CD14-positive monocyte (primary cell): ENCODE measurements around the gene AP1B1. TPM values are rescaled to one million over a fixed set of nuclear protein-coding genes. Genes with fewer than 3 reads are reported as not detected.

Source experiments
- DNase-seq, 3 donors: peaks; one replicate each; pipeline ENCODE4 v3.0.0-alpha.2; 2011 to 2022
- H2AFZ ChIP-seq: 2 replicates; pipeline ENCODE4 v1.6.0; 2012; ENCODE audit warnings: mild to moderate bottlenecking, low read depth, low read length, inconsistent platforms; ENCODE audit not compliant: insufficient read depth, poor library complexity, severe bottlenecking
- H3K27ac ChIP-seq, 2 donors: 1 replicate in 1 of 2; 2 replicates in 1 of 2; pipeline ENCODE4 v1.5.1; 2012 to 2013; ENCODE audit warnings: low read length in 2 of 2, control low read depth in 1 of 2, inconsistent platforms in 1 of 2, low read depth in 1 of 2, mild to moderate bottlenecking in 1 of 2
- H3K27me3 ChIP-seq, 2 donors: one replicate each; pipeline versions ENCODE4 v1.6.0 to v1.6.1; 2011 to 2013; ENCODE audit warnings: low read length in 2 of 2; ENCODE audit not compliant: control insufficient read depth in 2 of 2, insufficient read depth in 2 of 2
- H3K36me3 ChIP-seq, 2 donors: replicated peaks in 1 of 2; 1 replicate in 1 of 2; 2 replicates in 1 of 2; pipeline versions ENCODE4 v1.5.1 to v1.6.1; 2012 to 2013; ENCODE audit warnings: low read length in 2 of 2, control low read depth in 1 of 2, inconsistent platforms in 1 of 2, mild to moderate bottlenecking in 1 of 2; ENCODE audit not compliant: insufficient read depth in 2 of 2, control insufficient read depth in 1 of 2
- H3K4me1 ChIP-seq, 2 donors: 1 replicate in 1 of 2; 2 replicates in 1 of 2; pipeline versions ENCODE4 v1.5.1 to v1.6.1; 2012 to 2013; ENCODE audit warnings: low read length in 2 of 2, control low read depth in 1 of 2, inconsistent platforms in 1 of 2, mild to moderate bottlenecking in 1 of 2, moderate library complexity in 1 of 2; ENCODE audit not compliant: insufficient read depth in 2 of 2, control insufficient read depth in 1 of 2
- H3K4me2 ChIP-seq: replicated peaks from 2 replicates; pipeline ENCODE3; 2012; ENCODE audit warnings: low read length, moderate library complexity, mild to moderate bottlenecking; ENCODE audit not compliant: poor library complexity, severe bottlenecking; ENCODE audit errors: extremely low read depth
- H3K4me3 ChIP-seq, 3 experiments: fragments of 200-600 bp in 1 of 3; sonication (generic) in 1 of 3; replicated peaks in 1 of 3; 1 replicate in 2 of 3; 2 replicates in 1 of 3; pipeline ENCODE4 v1.5.1; 2011 to 2013; ENCODE audit warnings: low read length in 3 of 3, mild to moderate bottlenecking in 3 of 3, control low read depth in 2 of 3, low read depth in 2 of 3, inconsistent platforms in 1 of 3, moderate library complexity in 1 of 3
- H3K79me2 ChIP-seq: 2 replicates; pipeline ENCODE4 v1.6.0; 2012; ENCODE audit warnings: mild to moderate bottlenecking, control low read depth, inconsistent platforms, low read length, moderate library complexity; ENCODE audit not compliant: insufficient read depth
- H3K9ac ChIP-seq: 2 replicates; pipeline ENCODE4 v1.6.0; 2017; ENCODE audit warnings: low read length, mild to moderate bottlenecking; ENCODE audit not compliant: insufficient read depth, poor library complexity, severe bottlenecking
- H3K9me3 ChIP-seq, 2 donors: replicated peaks in 1 of 2; 1 replicate in 1 of 2; 2 replicates in 1 of 2; pipeline versions ENCODE4 v1.5.1 to v1.6.1; 2012 to 2013; ENCODE audit warnings: low read length in 2 of 2, control low read depth in 1 of 2; ENCODE audit not compliant: control insufficient read depth in 1 of 2, insufficient read depth in 1 of 2
- H4K20me1 ChIP-seq: 2 replicates; pipeline ENCODE4 v1.6.0; 2012; ENCODE audit warnings: mild to moderate bottlenecking, low read length, control low read depth, moderate library complexity; ENCODE audit not compliant: insufficient read depth
- H3K27ac Mint-ChIP-seq, 7 donors: one replicate each; pipeline ENCODE4 v1.8.0; 2020; ENCODE audit warnings: mild to moderate bottlenecking in 7 of 7, mixed read lengths in 7 of 7, moderate library complexity in 6 of 7, inconsistent platforms in 2 of 7
- H3K27me3 Mint-ChIP-seq, 3 donors: one replicate each; pipeline ENCODE4 v1.8.0; 2021 to 2022; ENCODE audit warnings: low read depth in 3 of 3, mild to moderate bottlenecking in 3 of 3, mixed read lengths in 3 of 3, moderate library complexity in 3 of 3, inconsistent platforms in 1 of 3
- H3K36me3 Mint-ChIP-seq, 2 donors: one replicate each; pipeline ENCODE4 v1.8.0; 2020; ENCODE audit warnings: mixed read lengths in 2 of 2, inconsistent platforms in 1 of 2, mild to moderate bottlenecking in 1 of 2
- H3K4me1 Mint-ChIP-seq: one replicate; pipeline ENCODE4 v1.8.0; 2020; ENCODE audit warnings: mild to moderate bottlenecking, mixed read lengths
- H3K4me3 Mint-ChIP-seq, 2 donors: one replicate each; pipeline ENCODE4 v1.8.0; 2020; ENCODE audit warnings: mild to moderate bottlenecking in 2 of 2, mixed read lengths in 2 of 2, moderate library complexity in 1 of 2
- H3K9me3 Mint-ChIP-seq, 7 donors: one replicate each; pipeline ENCODE4 v1.8.0; 2020 to 2022; ENCODE audit warnings: mixed read lengths in 7 of 7, mild to moderate bottlenecking in 6 of 7, moderate library complexity in 6 of 7, inconsistent platforms in 2 of 7
- CTCF ChIP-seq: fragments of 200-600 bp; IDR thresholded peaks from one replicate; pipeline ENCODE4 v1.8.0; 2022; ENCODE audit warnings: antibody characterized with exemption, mild to moderate bottlenecking
- WGBS: methylation state at CpG from one replicate; pipeline ENCODE4 v1.1.5; 2013; ENCODE audit warnings: missing lambda C conversion rate; ENCODE audit not compliant: insufficient coverage; 5-methylcytosine and 5-hydroxymethylcytosine counted together
- intact Hi-C, 2 donors: fragments of 100-400 bp; cut with micrococcal nuclease; formaldehyde crosslinking; loops; one replicate each; pipeline versions ENCODE4 v1.15.0 to v1.15.1; 2023
- polyA minus RNA-seq: library from RNA; depleted of rRNA, polyadenylated mRNA; stranded (reverse); fragments of >200 nt; gene quantifications from 2 replicates; pipeline ENCODE4 v1.2.3, GENCODE V29; 2012
- polyA plus RNA-seq, 3 donors: library from polyadenylated mRNA; depleted of rRNA in 1 of 3; unstranded in 2 of 3; stranded (reverse) in 1 of 3; fragments of 300-500 nt in 2 of 3; fragments of >200 nt in 1 of 3; fragmentation: Illumina TruSeq in 2 of 3; gene quantifications; 1 replicate in 2 of 3; 2 replicates in 1 of 3; pipeline ENCODE4 v1.2.3, GENCODE V29; 2012 to 2021
- total RNA-seq, 12 experiments: library from RNA in 1 of 12; stranded (reverse) in 1 of 12; fragments of 120-200 nt in 1 of 12; gene quantifications; one replicate each; pipeline ENCODE4 v1.2.4 and lab custom pipeline; 2013 to 2026; ENCODE audit warnings: mixed read lengths in 6 of 12, inconsistent platforms in 1 of 12

AP1B1 gene
- 82.6 TPM for total RNA-seq (2013)
- 100 to 1,000 TPM in 1 of 3 donors, 10 to 100 TPM in 2; 29.0 to 102 (median 40.3) TPM for polyA plus RNA-seq
- polyA minus RNA-seq = 108 and 185 TPM in 2 replicates
- 15.9 to 119 (median 82.9) reads per million in 11 experiments for total RNA-seq (lab: John Stamatoyannopoulos, UW)

DNA sequence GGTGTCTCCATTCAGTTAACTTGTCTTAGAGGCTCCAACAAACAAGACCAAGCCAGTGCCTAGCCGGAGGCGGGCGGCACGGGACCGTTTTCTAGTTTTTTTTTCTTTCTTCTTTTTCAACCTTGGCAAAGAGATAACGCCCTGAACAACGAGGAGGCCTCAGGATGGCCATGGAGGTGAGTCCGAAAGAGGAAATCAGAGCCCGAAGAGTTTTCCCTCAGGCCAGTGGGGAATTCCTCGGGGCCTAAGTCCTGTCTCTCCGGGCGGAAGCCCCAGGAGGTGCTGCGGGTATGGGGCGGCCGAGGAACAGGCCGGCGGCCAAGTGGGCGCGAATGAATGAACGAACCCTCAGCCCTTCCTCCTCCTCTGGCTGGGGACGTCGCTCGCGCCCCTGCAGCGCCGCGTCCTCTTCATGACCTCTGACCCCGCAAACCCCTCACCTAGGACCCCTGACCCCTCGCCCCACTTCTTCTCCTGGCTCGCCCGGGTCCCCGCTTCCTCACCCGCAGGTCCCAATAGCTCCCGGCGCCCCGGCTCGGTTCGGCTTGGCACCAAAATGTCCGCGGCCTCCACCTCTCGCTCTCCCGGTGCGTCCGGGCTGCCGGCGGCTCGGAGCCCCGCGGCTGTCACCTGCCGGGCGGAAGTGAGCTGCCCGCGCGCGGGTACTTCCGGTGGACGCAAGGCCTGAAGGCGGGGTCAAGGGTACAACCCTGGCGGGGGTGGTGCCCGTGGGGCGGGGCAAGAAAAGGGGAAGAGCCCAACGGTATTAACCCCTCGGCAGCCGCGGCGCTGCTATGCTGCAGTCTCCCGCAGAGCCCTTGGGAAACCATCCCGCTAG is at the start of gene AP1B1:
Gene AP1B1 (minus strand): TSS at position 650 of the 838 bp plus-strand sequence. CDS start 21,327 bp downstream, outside the sequence.
- DNase-seq = peak; percentile 88 to 92 (median 90)
- Histone ChIP-seq H3K27me3 (no peaks in the 10 kb centered on the region), H3K27ac (peak within 1 kb of the TSS; percentile 82 to 86), H3K4me1 (peaks cover 50 to 54% of the 10 kb centered on the region in 2 donors), H2AFZ (peak within 1 kb of the TSS; percentile 82), H3K79me2 (peaks cover 43% of the 10 kb centered on the region), H4K20me1 (peaks cover 26% of the 10 kb centered on the region), H3K9me3 (no peaks in the 10 kb centered on the region), H3K4me2 (peak within 1 kb of the TSS; percentile 91), H3K9ac (peak within 1 kb of the TSS; percentile 84), H3K36me3 (peaks cover 0 to 13% of the 10 kb centered on the region in 2 donors), H3K4me3 (peak within 1 kb of the TSS; percentile 77 to 91 (median 88))
- no peak for TF ChIP-seq CTCF
- Mint-ChIP-seq H3K9me3 (peaks cover 0 to 2% (median 0%) of the 10 kb centered on the region in 7 donors), H3K27me3 (peaks cover 0 to 3% (median 2%) of the 10 kb centered on the region in 3 donors), H3K36me3 (peaks cover 10 to 16% of the 10 kb centered on the region in 2 donors), H3K4me3 (peak within 1 kb of the TSS; percentile 89 to 95), H3K27ac (peak within 1 kb of the TSS; percentile 90 to 96 (median 91)), H3K4me1 (peaks cover 52% of the 10 kb centered on the region)
- WGBS = under 1% methylated on average over 59 of the region's 68 CpGs
- intact Hi-C loops = loop anchor here (2.0 to 10.0 kb wide), 3 partner anchors 27 to 123 kb away; partner anchors contain the start of genes EWSR1 (in 1 of the 2) and RHBDD3 (in 1 of the 2)

DNA sequence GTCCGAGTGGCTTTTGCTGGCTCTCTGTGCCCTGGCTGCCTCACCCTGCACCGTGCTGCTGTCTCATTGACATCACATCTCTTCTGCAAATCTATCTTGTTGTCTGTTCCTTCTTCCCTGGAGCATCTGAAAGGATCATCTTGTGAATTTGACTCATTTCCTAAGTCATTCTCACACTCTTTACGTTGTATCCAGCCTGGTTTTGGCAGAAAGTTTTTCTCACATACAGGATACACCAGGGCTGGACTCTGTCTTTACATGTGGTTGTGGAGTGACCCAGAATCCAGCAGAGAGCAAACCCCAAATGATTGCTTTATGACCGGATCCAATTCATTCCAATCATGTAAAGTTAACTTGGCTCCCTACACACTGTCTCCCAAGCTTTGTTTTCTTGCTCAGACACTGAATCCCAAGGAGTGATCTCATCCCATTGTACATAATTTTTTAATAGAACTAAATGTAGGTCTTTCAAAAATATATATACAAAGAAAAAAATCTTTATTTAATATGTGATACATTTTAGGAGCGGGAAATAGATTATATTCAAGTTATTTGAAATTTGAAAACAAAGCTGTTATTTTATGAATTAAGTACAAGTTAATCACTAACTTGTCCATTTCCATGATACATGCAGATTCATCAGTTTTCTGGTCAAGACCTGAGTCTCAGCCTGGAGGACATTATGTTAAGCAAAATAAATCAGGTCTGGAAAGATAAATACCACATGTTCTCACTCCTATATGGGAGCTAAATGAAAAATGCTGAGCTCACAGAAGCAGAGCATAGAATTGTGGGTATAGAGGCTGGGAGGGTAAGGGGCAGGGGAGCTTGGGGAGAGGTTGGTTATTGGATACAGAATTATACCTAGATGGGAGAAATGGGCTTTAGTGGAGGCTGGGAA is 47.1 kb upstream of the AP1B1 start:
- Histone ChIP-seq H3K27me3 (peaks cover 0 to 2% of the 10 kb centered on the region in 2 donors), H3K9me3 (no peaks in the 10 kb centered on the region), H4K20me1 (no peaks in the 10 kb centered on the region), H3K9ac (no peak overlapping the region), H2AFZ (no peak overlapping the region), H3K4me3 (no peak overlapping the region), H3K4me1 (no peaks in the 10 kb centered on the region), H3K36me3 (no peaks in the 10 kb centered on the region), H3K4me2 (no peak overlapping the region), H3K27ac (no peak overlapping the region), H3K79me2 (no peaks in the 10 kb centered on the region)
- Mint-ChIP-seq H3K9me3 (no peaks in the 10 kb centered on the region), H3K27ac (no peak overlapping the region), H3K4me3 (no peak overlapping the region), H3K4me1 (no peaks in the 10 kb centered on the region), H3K36me3 (no peaks in the 10 kb centered on the region), H3K27me3 (peaks cover 2 to 20% (median 5%) of the 10 kb centered on the region in 3 donors)
- intact Hi-C loops = no loop called here
- TF ChIP-seq CTCF = no peak
- DNase-seq = no peak
- 100% methylated on average over 1 of the region's 5 CpGs for WGBS
